HepG2 (cell line): ENCODE measurements around the gene MICOS13. TPM values are rescaled to one million over a fixed set of nuclear protein-coding genes. Genes with fewer than 3 reads are reported as not detected.

Source experiments
- ATF7 ChIP-seq, 2 experiments: fragments of 450-650 bp in 1 of 2; sonication (generic) in 1 of 2; formaldehyde crosslinking in 1 of 2; IDR thresholded peaks; 2 replicates each; pipeline versions ENCODE4 v1.4.0 to v1.6.1; 2016 to 2020; ENCODE audit warnings: antibody characterized with exemption in 1 of 2, mild to moderate bottlenecking in 1 of 2, missing genetic modification reagents in 1 of 2
- CERS6 ChIP-seq: sonication (generic); formaldehyde crosslinking; IDR thresholded peaks from 2 replicates; pipeline ENCODE4 v1.5.0; 2020; ENCODE audit warnings: missing genetic modification reagents
- ERF ChIP-seq: IDR thresholded peaks from 2 replicates; pipeline ENCODE4 v1.6.1; 2018; ENCODE audit warnings: missing biosample characterization, missing genetic modification reagents
- FUBP1 ChIP-seq: sonication (generic); formaldehyde crosslinking; IDR thresholded peaks from 2 replicates; pipeline ENCODE4 v1.5.1; 2020; ENCODE audit warnings: missing genetic modification reagents, mild to moderate bottlenecking, borderline replicate concordance
- MYC ChIP-seq: sonication (generic); formaldehyde crosslinking; IDR thresholded peaks from 2 replicates; pipeline ENCODE4 v1.9.0; 2021; ENCODE audit warnings: missing genetic modification reagents, borderline replicate concordance
- PHF5A ChIP-seq: IDR thresholded peaks from one replicate; pipeline ENCODE4 v1.6.1; 2018; ENCODE audit warnings: low read depth, missing genetic modification reagents; ENCODE audit not compliant: unreplicated experiment
- PITX1 ChIP-seq: sonication (generic); formaldehyde crosslinking; IDR thresholded peaks from 2 replicates; pipeline ENCODE4 v1.5.1; 2020; ENCODE audit warnings: mild to moderate bottlenecking, missing genetic modification reagents
- RORA ChIP-seq: sonication (generic); formaldehyde crosslinking; IDR thresholded peaks from 2 replicates; pipeline ENCODE4 v1.5.0; 2020; ENCODE audit warnings: mild to moderate bottlenecking, missing genetic modification reagents, moderate library complexity
- SALL2 ChIP-seq: sonication (generic); formaldehyde crosslinking; IDR thresholded peaks from 2 replicates; pipeline ENCODE4 v1.8.1; 2023; ENCODE audit warnings: mild to moderate bottlenecking, missing genetic modification reagents, inconsistent platforms
- SNAPC2 ChIP-seq: sonication (generic); formaldehyde crosslinking; IDR thresholded peaks from 2 replicates; pipeline ENCODE4 v1.8.1; 2022; ENCODE audit warnings: mild to moderate bottlenecking, missing genetic modification reagents
- TBL1XR1 ChIP-seq: fragments of 150-350 bp; IDR thresholded peaks from 2 replicates; pipeline ENCODE4 v1.6.1; 2014; ENCODE audit warnings: borderline replicate concordance, low read length; ENCODE audit not compliant: partially characterized antibody
- ZBTB7B ChIP-seq: sonication (generic); formaldehyde crosslinking; IDR thresholded peaks from 2 replicates; pipeline ENCODE4 v1.4.0; 2020; ENCODE audit warnings: missing genetic modification reagents
- ZNF235 ChIP-seq: sonication (generic); formaldehyde crosslinking; IDR thresholded peaks from 2 replicates; pipeline ENCODE4 v1.8.1; 2023; ENCODE audit warnings: mild to moderate bottlenecking, missing genetic modification reagents, borderline replicate concordance
- ZNF253 ChIP-seq: sonication (generic); formaldehyde crosslinking; IDR thresholded peaks from 2 replicates; pipeline ENCODE4 v1.8.0; 2022; ENCODE audit warnings: mild to moderate bottlenecking, missing genetic modification reagents, borderline replicate concordance
- ZNF460 ChIP-seq: sonication (generic); formaldehyde crosslinking; IDR thresholded peaks from 2 replicates; pipeline ENCODE4 v1.5.1; 2020; ENCODE audit warnings: missing genetic modification reagents, mild to moderate bottlenecking, borderline replicate concordance
- ZNF546 ChIP-seq: sonication (generic); formaldehyde crosslinking; conservative IDR thresholded peaks from 2 replicates; pipeline ENCODE4 v1.8.1; 2023; ENCODE audit warnings: mild to moderate bottlenecking, missing genetic modification reagents
- ZNF816 ChIP-seq: sonication (generic); formaldehyde crosslinking; IDR thresholded peaks from 2 replicates; pipeline ENCODE4 v1.8.0; 2022; ENCODE audit warnings: missing genetic modification reagents, mild to moderate bottlenecking, borderline replicate concordance
- ZNF879 ChIP-seq: sonication (generic); formaldehyde crosslinking; IDR thresholded peaks from 2 replicates; pipeline ENCODE4 v1.8.1; 2023; ENCODE audit warnings: missing genetic modification reagents
- polyA plus RNA-seq, 8 experiments: library from polyadenylated mRNA; depleted of rRNA in 3 of 8; stranded (reverse) in 7 of 8; unstranded in 1 of 8; fragments of >200 nt; fragmentation: Illumina TruSeq in 4 of 8; extraction: Trizol in 4 of 8; gene quantifications; 2 replicates each; pipeline versions ENCODE4 v1.2.1 to v1.2.3, GENCODE V29; 2011 to 2016; ENCODE audit warnings: low read depth in 4 of 8, missing spikeins in 1 of 8, mixed read lengths in 1 of 8; ENCODE audit not compliant: insufficient read depth in 1 of 8
- total RNA-seq, 5 experiments: library from RNA; depleted of rRNA; stranded (reverse); fragments of >200 nt; fragmentation: Illumina TruSeq; extraction: Trizol; gene quantifications; 2 replicates each; pipeline ENCODE4 v1.2.3, GENCODE V29; 2016; ENCODE audit warnings: low read depth in 1 of 5
- TF ChIP-seq, protein P1 (sequence below): sonication (generic); formaldehyde crosslinking; IDR thresholded peaks from 2 replicates; pipeline ENCODE4 v1.8.0; 2022; ENCODE audit warnings: mild to moderate bottlenecking, missing genetic modification reagents, moderate library complexity
- TF ChIP-seq, protein P2 (sequence below): sonication (generic); formaldehyde crosslinking; IDR thresholded peaks from 2 replicates; pipeline ENCODE4 v1.5.0; 2020; ENCODE audit warnings: missing genetic modification reagents
- TF ChIP-seq, protein P3 (sequence below): sonication (generic); formaldehyde crosslinking; IDR thresholded peaks from 2 replicates; pipeline ENCODE4 v1.8.0; 2022; ENCODE audit warnings: missing genetic modification reagents, mild to moderate bottlenecking, borderline replicate concordance

The MICOS13 gene
- total and polyA plus RNA-seq, 2 of the 13 experiments (the other 11 are each of a cell fraction or from before 2014, with no cell fraction given), result 28.8 to 35.4 TPM

- TF ChIP-seq CERS6 (CRISPR knock-in tag), result no peak
- TF ChIP-seq, protein P1, sequence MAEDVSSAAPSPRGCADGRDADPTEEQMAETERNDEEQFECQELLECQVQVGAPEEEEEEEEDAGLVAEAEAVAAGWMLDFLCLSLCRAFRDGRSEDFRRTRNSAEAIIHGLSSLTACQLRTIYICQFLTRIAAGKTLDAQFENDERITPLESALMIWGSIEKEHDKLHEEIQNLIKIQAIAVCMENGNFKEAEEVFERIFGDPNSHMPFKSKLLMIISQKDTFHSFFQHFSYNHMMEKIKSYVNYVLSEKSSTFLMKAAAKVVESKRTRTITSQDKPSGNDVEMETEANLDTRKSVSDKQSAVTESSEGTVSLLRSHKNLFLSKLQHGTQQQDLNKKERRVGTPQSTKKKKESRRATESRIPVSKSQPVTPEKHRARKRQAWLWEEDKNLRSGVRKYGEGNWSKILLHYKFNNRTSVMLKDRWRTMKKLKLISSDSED (CRISPR knock-in tag), result no peak
- TF ChIP-seq, protein P2, sequence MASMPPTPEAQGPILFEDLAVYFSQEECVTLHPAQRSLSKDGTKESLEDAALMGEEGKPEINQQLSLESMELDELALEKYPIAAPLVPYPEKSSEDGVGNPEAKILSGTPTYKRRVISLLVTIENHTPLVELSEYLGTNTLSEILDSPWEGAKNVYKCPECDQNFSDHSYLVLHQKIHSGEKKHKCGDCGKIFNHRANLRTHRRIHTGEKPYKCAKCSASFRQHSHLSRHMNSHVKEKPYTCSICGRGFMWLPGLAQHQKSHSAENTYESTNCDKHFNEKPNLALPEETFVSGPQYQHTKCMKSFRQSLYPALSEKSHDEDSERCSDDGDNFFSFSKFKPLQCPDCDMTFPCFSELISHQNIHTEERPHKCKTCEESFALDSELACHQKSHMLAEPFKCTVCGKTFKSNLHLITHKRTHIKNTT (CRISPR knock-in tag), result no peak
- TF ChIP-seq ZNF816, result 0 out of 2 replicates have a peak, but pooled peaks have one; percentile 65
- TF ChIP-seq ZNF253 (CRISPR knock-in tag), result no peak
- TF ChIP-seq PITX1 (CRISPR knock-in tag), result no peak
- peak; percentile 44; the same call in 1 of the 2 replicates for TF ChIP-seq SALL2
- no peak for TF ChIP-seq ZBTB7B
- TF ChIP-seq RORA (CRISPR knock-in tag), result no peak
- TF ChIP-seq SNAPC2, result no peak
- 0 out of 2 replicates have a peak, but pooled peaks have one; percentile 57 for TF ChIP-seq ZNF546 (CRISPR knock-in tag)
- peak; percentile 34 for TF ChIP-seq TBL1XR1
- TF ChIP-seq MYC, result peak; percentile 37; the same call in 1 of the 2 replicates
- no peak for TF ChIP-seq PHF5A (CRISPR knock-in tag)
- TF ChIP-seq, protein P3, sequence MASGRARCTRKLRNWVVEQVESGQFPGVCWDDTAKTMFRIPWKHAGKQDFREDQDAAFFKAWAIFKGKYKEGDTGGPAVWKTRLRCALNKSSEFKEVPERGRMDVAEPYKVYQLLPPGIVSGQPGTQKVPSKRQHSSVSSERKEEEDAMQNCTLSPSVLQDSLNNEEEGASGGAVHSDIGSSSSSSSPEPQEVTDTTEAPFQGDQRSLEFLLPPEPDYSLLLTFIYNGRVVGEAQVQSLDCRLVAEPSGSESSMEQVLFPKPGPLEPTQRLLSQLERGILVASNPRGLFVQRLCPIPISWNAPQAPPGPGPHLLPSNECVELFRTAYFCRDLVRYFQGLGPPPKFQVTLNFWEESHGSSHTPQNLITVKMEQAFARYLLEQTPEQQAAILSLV (CRISPR knock-in tag), result no peak
- no peak for TF ChIP-seq ERF
- no peak for TF ChIP-seq ATF7 (IDR thresholded peaks at IDR 0.05)
- no peak for TF ChIP-seq ATF7 (CRISPR knock-in tag; IDR thresholded peaks at IDR 0.05)
- TF ChIP-seq FUBP1 (CRISPR knock-in tag), result no peak
- no peak for TF ChIP-seq ZNF235 (CRISPR knock-in tag)
- no peak for TF ChIP-seq ZNF460 (CRISPR knock-in tag)
- TF ChIP-seq ZNF879 (CRISPR knock-in tag), result no peak
Measured at GRCh38 chr19:5686647-5687359, 6.5 kb upstream of the MICOS13 start (continued).
